HG03558 (cell line): ENCODE data around the gene BABAM1.

Experiments used
- ATAC-seq: cut with Tn5 transposase; IDR thresholded peaks from one replicate; pipeline ENCODE4 v1.9.1; 2021; ENCODE audit warnings: moderate number of reproducible peaks; ENCODE audit not compliant: unreplicated experiment; ENCODE audit errors: extremely low read depth

The BABAM1 gene

DNA sequence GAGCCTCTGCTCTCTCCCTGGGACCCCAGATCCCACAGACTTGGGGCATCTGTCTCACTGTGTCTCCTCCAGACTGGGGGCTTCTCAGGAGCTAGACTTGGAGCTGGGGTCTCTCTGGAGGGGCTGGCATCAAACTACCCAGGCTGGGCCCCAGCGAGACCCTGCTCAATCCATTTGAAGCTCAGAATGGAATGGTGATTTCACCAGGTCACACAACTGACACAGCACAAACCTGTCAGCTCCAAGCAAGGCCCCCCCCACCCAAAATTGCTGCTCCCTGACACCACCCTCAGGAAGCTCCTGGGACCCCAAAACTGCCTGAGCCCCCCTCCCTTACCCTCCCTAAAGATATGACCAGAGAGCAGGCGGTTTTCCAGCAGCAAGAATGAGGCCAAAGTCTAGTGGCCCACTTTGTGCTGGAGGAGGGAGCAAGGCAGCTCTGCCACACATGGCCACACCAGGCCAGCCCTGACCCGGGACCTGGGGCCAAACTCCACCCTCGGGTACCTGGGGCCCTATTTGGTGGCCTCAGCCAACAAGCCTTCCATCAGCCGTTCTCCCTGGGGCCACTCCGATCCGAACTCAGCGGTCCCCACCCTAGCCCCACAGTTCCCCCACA is 23.9 kb upstream of the BABAM1 start:
- no peak for ATAC-seq

- ATAC-seq = no peak
Observed at GRCh38 chr19:17243830-17244617, 23.2 kb upstream of the BABAM1 start.

- no peak for ATAC-seq
Observed at GRCh38 chr19:17244618-17245534, 22.4 kb upstream of the BABAM1 start.

DNA sequence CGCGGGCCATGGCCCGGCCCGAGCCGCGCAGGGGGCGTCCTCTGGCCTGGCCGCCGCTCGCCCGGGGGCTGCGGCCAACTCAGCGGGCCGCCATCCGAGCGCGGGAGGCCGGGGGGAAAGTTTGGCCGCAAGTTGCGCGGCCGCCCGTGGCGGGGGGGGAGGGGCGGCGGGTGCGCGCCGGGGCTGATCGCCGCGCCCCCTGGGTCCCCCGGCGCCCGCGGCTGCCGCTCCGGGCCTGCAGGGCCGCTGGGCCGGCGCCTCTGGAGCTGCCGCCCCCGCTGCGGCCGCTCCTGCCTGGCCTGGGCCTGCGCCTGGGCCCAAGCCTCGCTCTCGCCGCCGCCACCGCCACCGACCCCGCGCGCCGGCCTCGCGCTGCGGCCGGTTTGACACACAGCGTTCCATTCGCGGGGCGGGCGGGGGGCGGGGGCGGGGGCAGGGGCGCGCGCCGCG is 21.7 kb upstream of the BABAM1 start, which contains the start of gene NR2F6:
TSS of gene NR2F6 (minus strand) at position 385 of the 450 bp plus-strand sequence. CDS start 699 bp downstream, outside the sequence.
- no peak for ATAC-seq

GRCh38 chr19:17246681-17247425 is 20.4 kb upstream of the BABAM1 start:
- no peak for ATAC-seq

- no peak for ATAC-seq
Observed at GRCh38 chr19:17248011-17248776, 19.0 kb upstream of the BABAM1 start.

GRCh38 chr19:17249887-17250548 is 17.2 kb upstream of the BABAM1 start:
- no peak for ATAC-seq

DNA sequence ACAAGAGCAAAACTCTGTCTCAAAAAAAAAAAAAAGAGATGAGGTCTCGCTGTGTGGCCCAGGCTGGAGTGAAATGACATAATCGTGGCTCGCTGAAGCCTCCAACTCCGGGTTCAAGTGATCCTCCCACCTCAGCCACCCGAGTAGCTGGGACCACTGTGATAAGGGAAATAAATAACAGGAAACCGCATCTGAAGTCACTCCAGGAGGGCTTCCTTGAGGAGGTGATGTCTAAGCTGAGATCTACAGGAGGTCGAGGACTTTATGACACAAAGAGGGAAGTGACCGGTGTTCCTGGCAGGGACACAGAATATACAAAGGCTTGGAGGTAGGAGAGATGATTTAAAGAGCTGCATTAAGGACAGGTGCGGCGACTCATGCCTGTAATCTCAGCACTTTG is 12.6 kb upstream of the BABAM1 start:
- ATAC-seq = no peak

GRCh38 chr19:17255150-17255621 is 12.1 kb upstream of the BABAM1 start:
- ATAC-seq = no peak

DNA sequence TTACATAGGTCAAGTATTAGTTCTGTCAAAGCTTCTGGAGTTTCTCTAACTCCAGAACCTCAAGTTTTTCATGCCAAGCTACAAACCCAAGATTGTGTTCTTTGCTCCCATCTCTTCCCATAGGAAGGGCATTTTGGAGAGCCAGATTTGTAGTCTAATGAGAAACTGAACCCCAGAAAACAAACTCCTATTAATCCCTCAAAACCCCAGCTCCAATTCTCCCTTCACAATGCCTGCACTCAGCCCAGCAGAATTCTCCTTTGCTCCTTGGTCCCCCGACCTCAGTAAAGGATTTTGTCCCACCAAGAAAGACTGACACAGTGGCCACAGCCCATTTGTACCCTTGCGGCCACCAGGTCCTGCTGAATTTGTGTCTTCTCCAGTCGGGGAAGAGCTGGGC is 11.1 kb upstream of the BABAM1 start:
- ATAC-seq = no peak

- no peak for ATAC-seq
Observed at GRCh38 chr19:17259118-17259780, 8.0 kb upstream of the BABAM1 start.

DNA sequence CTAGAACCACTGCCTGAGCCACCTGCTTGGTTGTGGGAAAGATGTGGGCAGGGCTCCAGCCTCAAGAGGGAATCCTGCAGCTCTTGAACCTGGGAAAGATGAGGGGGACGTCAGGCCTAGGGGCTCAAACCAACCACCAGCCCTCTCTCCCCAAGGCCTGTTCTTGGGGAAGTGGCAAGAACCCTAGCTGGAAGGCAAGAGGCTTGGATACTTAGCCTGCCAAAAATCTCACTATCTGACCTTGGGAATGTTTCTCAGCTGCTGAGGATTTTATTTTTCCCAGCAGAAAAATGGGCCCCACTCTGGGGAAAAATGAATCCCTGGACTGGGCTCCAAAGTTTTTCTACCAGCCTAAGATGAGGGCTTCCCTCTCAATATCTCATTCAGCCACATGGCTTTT is 7.3 kb upstream of the BABAM1 start:
- no peak for ATAC-seq

DNA sequence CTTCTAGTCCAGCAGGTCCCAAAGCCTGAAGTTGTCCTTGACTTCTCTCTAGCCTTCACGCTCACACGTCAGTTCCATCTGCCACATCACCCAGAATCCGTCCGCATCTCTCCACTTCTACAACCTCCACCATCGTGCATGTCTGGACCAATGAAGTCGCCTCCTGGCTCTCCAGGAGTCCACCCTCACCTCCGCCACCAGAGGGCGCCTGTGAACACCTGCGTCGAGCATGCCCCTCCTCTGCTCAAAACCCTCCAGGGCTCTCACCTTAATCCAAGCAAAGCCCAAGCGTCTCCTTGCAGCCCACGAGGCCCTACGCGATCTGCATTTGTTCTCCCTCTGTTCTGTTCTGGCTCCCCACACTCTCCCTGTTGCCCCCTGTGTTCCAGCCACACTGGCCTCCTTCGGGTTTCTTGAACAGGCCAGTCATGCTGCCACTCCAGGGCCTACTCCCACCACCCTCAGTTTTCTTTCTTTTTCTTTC is 6.4 kb upstream of the BABAM1 start:
- ATAC-seq = no peak

DNA sequence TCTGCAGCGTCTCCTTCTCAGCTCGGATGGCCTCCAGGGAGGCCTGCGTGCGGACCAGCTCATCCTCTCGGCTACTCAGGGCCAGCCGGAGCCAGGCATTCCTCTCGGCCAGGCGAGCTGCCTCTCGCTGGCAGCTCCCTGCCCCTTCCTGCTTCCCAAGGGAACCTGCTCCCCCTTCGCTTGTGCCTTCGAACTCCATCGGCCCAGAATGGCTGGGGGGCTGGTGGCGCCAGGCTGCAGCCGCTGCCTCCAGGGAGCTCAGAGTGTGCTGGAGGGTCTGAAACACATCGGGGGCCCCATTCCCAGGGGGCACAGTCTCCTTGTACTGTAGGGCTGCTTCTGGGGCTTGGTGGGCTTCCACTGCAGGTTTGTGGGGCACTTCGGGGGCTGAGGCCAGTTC is 4.7 kb upstream of the BABAM1 start:
- no peak for ATAC-seq

DNA sequence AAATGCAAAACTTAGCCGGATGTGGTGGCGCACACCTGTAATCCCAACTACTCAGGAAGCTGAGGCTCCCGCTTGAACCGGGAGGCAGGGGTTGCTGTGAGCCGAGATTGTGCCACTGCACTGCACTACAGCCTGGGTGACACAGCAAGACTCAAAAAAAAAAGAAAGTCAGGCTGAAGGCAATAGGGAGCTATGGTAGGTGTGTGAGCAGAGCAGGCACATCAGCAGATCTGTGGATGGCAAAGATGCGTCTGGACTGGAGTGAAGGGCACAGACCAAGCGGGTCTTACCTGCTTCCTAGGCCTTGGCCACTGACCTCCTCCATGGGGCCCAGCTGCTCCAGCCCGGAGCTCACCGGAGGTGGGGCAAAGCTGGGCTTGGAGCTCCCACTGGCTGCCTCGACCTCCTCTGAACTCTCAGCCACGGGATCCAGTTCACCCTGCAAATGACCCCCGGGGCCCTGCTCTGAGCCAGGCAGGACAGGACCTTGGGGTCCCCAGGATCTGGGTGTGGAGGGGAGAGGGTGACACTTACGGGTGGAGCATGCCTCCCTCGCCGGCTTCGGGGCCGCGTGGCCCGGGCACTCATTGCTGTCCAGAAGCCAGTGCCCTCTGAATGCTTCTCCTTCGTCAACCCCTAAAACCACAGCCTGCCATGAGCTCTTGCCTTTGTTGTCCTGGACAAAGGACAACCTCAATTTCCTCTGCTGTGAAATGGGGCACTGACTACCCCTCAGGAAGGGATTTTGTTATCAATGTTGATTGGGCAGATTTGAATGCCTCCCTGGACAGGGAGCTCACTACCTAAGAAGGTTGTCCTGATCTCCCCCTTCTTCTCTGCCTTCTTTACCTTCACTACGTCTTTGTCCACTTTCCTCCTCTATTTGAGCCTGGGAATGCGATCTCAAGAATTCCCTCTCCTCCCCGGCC is 3.3 kb upstream of the BABAM1 start:
- ATAC-seq = no peak

DNA sequence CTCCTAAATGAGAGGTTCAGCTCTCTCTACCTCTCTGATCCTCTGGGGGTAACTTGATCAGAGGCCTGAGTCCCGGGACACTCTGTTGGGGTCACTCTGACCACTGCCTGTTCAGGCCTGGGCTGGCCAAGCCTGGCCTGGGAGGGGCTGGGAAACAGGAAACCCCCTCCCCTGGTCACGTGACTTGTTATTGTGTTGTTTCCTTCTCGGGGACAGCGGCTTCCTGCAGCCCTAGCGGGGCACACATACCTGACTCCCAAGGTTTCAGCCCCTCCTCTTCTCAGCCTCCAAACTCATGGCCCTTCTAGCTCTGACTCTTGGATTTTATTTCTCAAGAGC is 2.6 kb upstream of the BABAM1 start, which contains the start of gene USHBP1:
TSS of gene USHBP1 (minus strand) at position 105 of the 339 bp plus-strand sequence. CDS start 446 bp downstream, outside the sequence.
- ATAC-seq = no peak

GRCh38 chr19:17266026-17266425 is 1.2 kb upstream of the BABAM1 start:
- no peak for ATAC-seq
